IPS-11a (cell line): ENCODE results near the gene NEDD8.
A peak's percentile ranks its signal among the peaks of the same experiment; 100 is the strongest.

ENCODE experiments used
- H3K4me3 ChIP-seq: one replicate; pipeline ENCODE4 v1.5.1; 2013; ENCODE audit warnings: low read depth, low read length, control low read depth

NEDD8 gene

DNA sequence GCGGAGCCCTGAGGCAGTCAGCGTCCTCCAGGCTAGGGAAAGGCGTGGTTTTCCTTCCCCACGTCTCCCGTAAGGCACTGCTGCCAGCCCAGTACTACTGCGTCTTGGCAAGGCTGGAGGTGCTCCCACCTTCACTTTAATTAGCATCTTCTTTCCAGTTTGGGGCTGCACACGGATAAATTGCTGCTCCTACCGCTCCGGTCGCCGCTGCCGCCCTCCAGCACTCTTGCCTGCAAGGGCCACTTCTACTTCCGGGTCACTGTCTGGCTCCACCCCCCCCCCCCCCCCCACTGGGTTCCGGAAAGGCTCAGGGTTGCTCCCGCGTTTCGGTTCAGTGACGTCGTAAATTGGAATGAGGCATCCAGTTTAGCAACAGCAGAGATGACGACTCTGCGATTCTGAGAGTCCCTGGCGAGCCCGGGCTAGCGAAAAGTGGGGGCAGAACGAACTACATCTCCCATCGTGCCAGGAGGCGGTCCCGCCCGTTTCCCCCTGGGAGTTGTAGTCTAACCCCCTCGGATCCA, at the start of gene NEDD8:
NEDD8 (minus strand) TSS at position 247 of the 524 bp plus-strand sequence; CDS start at position 147, 100 bp downstream.
- H3K4me3 ChIP-seq: peak within 1 kb of the TSS; percentile 97

DNA sequence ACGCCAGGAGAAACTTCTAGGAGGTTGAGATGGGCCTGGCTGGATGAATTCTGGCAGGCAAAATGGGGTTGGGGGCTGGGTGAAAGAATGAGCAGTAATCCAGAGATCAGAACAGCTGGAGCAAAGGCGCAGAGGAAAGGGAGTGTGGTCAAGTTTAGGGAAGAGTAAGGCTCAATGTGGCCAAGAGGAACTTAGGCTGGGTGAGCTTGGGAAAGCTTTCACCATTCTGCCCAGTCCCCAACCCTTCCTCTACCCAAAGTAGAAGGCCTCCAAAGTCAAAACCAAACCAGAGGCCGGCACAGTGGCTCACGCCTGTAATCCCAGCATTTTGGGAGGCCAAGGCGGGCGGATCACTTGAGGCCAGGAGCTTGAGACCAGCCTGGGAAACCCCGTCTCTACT, 49.5 kb upstream of the NEDD8 start:
- no peak overlapping the region for H3K4me3 ChIP-seq

DNA sequence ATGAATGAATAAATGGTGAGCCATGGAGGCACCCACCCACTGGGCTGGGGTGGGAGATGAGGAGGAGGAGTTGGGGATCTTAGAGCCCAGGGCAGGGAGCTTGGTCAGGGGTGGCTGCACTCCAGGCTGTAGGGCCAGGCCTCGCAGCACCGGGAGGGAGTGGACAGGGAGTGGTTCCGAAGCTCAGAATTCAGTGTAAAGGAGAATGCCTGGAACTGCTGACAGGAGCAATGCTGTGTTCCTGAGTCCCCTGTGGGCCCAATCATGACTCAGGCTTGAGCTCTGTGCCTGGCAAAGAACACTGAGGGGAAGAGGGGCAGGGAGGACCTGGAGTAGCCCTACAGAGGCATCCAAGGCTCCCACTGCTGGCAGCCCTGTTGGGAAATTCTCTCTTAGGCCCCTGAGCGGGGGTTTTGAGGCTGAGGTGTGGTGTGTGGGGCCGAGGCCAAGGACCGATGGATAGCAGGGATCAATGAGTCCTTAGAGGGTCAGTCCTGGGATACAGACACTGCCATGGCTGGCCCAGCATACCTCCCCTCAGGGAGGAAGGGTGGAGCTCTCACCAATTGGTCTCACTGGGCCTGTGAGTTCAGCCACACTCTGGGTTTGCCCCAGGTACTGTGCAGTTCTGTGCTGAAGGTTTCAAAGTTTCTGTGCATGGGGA, 48.8 kb upstream of the NEDD8 start:
- no peak overlapping the region for H3K4me3 ChIP-seq

DNA sequence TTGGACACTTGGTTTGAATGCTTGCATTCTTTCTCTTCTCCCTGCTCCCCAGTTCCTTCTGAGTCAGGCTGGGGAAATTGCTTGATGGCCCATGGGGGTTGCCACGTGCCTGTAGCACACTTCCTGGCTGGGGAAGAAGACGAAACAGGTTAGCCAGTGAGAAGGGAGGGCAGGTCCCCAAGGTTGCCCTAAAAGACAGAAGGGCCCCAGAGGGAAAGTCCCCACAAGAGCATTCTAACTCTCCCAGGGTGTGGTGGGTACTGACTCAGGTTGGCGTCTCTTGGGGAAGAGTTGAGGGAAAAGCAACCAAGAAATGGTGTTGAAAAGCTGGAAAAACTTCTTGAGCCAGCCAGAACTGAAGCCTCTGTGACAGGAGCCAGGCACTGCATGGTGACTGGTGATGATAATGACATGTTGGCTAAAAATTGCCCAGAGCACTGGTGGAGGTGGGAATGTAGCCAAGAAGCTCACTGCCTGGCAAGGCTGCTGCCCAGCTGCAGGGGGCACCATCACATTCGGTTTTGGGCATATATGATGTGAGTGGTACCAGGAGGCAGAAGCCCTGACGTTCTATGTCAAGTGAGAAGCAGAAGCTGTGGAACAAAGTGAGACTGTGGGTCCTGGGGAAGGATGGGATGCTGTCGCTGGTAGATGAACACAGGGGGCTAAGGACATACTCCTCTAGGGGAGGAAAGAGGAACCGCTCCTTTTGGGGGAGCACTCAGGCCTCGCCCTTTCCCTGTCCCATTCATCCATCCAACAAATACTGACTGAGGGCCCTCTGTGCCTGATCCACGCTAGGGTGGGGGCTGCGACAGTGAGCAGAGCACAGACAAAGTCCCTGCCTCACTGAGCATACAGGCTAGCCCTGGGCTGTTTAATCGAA, 47.4 kb upstream of the NEDD8 start:
- H3K4me3 ChIP-seq: no peak overlapping the region

DNA sequence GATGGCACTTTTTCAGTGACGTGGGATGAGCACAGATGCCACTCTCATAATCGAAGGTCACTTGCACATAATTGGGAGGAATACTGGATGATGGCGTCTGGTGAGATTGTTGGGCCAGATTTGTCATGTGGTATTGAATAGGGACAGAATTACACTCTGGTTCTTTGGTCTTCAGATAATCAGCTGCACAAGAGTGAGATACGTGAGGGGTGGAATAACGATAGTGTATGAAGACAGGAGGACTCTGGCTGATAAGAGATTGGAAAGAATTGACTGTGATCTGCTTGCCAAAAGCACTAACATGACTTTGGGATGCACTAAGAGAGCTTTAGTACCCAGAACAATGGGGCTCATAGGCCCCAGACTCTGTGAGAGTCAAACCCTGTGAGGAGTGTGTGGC, 46.3 kb upstream of the NEDD8 start:
- H3K4me3 ChIP-seq: no peak overlapping the region

DNA sequence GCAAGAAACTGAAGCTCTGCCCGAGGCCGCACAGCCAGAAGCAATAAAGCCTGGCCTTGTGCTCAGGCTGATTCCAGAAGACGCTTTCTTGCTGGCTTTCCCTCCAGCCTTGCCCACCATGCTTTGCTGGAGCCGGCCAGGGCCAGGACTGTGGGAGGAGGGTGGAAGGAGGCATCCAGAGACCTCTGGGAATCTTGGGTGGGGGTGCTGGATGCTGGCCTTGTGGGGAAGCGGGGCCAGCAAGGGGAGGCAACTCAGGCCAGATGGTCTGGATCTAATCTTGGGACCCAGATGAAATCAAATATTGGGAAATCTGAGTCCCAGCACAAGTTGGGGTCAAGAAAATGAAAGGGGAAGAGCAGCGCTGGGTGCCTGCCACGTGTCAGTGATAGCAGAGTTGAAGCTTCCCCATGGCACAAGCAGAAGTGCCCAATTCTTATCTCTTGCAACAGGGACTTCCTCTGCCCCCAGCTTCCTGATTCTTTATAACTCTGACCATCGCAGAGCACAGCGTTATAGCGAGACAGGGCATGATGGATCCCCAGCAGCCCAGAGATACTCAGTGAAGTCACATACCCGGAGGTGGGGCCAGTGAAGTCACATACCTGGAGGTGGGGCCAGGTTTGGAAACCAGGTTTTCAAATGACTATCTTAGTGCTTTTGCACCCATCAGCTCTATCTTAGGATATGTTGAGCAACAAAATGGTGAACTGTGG, 45.6 kb upstream of the NEDD8 start:
- H3K4me3 ChIP-seq: no peak overlapping the region

DNA sequence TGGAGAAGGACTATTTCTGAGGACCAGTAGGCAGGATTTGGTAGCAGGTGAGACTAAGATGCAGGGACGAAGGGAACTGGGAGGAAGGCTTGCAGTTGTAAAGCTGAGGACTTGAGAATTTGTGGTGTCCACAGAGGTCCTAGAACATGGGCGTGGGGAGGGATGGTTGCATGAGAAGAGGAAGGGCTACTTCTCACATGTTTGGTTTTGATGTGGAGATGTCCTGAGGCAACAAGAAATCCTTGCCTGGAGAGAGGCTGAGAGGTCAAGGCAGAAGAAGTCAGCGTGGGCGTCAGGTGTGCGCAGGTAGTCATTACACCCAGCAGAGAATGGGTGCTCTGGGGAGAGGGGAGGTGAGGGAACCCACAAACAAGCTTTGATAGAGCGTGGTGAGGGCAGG, 44.9 kb upstream of the NEDD8 start:
- no peak overlapping the region for H3K4me3 ChIP-seq

DNA sequence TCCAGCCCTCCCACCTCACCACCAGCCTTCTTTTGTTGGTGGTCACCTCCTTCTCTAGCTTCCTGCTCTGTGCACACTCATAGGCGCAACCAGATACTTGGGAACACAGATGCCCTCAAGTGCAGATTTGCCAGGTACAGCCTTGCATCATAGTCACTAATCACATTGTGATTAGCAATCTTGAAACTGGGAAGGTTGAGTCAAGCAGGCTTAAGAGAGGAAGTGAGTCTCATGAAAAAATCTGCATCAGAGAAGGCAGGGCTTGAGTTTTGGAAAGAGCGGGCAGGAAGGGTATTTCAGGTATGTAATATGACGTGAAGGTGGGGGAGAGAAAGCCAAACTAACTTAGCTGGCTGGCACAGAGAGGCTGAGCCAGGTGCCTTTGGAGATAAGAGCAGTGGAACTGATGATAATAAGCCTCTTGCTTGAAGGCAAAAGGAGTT, 42.0 kb upstream of the NEDD8 start:
- no peak overlapping the region for H3K4me3 ChIP-seq

DNA sequence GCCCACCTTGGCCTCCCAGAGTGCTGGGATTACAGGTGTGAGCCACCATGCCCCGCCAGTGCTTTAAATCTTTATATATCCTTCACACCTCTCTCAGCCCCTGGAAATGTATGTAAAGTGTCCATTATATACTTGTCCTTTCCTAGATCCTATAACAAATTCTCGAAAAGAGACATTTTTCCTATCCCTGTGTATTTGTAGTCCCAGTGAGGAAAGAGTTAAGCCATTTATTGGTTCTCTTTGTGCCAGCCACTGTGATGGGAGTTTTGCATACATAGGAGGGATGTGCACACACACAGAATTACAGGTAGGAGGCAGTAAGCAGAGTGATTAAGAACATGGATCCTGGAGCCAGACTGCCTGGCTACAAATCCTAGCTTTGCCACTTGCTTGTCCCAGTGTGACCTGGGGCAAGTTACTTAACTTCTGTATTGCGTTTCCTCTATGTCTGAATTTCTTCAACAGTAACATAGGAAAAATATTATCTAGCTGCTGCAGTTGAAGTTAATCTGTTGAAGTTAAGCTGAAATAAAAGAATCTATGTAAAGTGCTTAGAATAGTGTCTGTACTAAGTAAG, 41.3 kb upstream of the NEDD8 start:
- H3K4me3 ChIP-seq: no peak overlapping the region

DNA sequence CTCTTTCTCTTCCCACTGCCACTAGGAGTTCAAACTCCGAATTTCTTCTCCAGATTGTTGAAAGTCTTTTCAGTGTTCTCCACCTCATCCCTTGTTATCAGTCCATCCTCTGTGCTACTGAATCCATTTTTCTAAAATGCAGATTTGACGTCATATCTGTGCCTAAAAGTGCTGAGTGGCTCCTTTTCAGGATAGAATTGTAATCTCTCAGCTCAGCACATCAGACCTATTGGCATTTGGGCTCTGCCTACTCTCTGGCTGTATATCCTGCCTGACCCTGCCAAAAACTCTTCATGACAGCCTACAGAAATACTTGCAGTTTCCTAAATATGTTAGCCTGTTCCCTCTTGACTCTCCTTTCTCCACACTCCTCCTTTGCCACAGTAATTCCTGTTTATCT, 40.3 kb upstream of the NEDD8 start:
- H3K4me3 ChIP-seq: no peak overlapping the region

DNA sequence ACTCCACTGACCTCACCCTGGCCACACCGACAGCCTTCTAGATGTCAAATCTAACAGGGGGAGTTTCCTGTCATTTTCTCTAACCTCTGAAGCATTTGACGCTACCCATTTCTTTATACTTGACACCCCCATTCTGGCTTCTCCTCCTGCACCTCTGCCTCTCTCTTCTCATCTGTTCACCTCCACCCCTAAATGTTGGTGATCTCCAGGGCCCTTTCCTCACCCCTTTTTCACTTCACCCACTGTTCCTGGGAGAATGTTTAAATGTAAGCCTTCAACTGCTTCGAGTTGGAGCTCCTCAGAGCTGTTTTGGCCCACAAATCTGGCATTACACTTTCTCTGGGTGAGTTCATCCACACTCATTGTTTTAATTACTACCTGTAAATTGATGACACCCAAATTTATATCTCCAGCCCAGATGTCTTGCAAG, 39.7 kb upstream of the NEDD8 start:
- peak overlapping the region; percentile 84 for H3K4me3 ChIP-seq

DNA sequence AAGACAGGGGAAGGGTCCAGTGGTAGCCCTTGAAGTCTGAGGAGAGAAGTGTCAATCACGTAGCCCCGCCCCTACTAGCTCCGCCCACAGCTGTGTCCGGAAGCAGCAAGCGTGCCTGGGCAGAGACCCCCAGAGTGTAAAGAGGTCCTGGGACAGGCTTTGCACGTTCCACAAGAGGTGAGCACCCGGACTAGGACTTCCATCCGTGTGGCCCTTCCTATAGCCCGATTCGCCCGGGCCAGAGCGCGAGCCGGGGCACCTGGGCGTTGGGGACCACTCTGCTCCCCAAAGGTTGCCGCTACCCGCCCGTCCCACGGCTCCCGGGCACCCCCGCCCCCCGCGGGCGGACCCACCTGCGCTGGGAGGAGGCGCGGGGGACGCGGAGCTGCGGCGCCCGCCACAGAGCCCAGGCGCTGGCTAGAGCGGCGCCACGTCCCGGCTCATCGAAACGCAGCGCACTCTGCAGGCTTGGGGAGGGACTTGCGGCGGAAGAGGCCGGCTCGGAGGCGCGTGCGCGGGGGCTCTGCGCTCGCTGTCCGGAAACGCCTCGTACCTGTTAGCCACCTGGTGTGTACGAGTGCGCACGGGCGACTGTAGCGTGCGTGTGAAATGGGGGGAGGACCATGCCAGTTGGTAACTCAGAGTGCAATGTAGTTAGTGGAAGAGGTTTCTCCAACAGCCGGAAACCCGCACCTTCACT, 39.1 kb upstream of the NEDD8 start, which contains the start of gene RABGGTA:
RABGGTA (minus strand) TSS at position 464 of the 700 bp plus-strand sequence. CDS start 482 bp downstream, outside the sequence.
- H3K4me3 ChIP-seq: peak within 1 kb of the TSS; percentile 84

DNA sequence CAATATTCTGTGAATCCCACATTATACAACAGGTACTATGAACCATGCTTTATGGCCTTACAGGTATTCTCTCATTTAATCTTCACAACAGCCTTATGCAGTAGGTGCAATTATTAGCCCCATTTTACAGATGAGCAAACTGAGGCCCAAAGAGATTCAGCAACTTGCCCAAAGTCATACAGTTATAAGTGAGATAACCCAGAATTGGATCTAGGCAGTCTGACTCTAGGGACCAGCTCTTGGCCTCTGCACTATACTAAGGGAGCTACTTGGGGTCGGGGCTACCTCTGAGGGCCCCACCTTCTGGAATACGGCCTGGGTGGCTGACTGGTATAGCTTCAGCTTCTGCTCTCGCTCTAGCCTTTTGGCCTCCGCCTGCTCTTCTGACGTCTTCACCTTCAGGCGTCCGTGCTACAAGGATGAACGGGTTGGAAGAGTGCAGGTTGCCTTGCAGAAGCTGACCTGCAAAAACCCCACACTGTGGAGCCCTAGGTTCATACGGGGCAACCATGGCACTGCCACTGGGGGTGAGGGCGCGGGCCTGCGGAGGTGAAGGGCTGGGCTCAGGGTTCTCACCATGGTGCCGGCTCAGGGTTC, 38.5 kb upstream of the NEDD8 start:
- peak overlapping the region; percentile 84 for H3K4me3 ChIP-seq

DNA sequence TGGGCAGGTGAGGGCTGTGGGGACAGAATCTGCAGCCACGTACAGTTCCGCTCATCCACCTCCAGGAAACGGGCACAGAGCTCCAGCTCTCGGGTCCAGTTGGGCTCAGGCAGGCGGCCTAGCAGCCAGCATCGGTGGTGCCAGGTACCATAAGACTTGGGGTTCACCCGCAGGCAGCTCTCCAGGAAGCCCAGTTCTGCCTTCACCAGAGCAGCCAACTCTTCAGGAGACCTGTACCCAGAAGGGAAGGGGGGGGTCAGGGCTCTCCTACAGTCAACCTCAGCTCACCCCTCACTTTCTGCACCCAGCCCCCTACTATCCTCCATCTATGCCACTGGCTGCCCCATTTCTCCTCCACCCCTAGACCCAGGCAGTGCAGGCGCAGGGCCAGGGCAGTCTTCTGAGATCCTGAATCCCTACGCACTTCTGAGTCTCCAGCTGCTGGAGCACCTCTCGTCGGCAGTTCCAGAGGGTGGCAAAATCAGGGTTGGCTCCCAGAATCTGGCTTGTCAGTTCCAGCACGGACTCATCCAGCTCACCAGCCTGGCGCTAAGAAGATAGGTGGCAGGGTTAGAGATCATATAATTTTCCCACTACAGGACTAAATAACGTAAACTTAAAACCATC, 37.9 kb upstream of the NEDD8 start:
- H3K4me3 ChIP-seq: no peak overlapping the region

DNA sequence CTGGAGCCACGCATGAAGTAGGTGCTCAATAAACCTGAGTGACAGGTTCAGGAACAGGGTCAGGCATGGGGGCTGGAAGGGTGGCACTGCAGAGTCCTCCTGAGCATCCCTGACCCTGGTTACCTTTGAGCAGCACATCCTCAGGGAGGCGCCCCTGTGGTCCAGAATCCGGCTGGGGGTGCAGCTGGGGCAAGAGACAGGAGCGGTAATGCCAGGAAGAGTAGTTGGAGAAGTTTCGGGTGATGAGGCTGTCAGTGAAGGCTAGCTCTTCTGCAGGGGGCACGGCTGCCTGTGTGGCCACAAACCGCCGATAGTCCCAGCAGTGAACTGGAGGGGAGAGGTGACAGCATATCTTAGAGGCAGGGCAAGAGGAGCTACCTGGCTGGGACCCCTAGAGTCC, 37.2 kb upstream of the NEDD8 start:
- H3K4me3 ChIP-seq: no peak overlapping the region

DNA sequence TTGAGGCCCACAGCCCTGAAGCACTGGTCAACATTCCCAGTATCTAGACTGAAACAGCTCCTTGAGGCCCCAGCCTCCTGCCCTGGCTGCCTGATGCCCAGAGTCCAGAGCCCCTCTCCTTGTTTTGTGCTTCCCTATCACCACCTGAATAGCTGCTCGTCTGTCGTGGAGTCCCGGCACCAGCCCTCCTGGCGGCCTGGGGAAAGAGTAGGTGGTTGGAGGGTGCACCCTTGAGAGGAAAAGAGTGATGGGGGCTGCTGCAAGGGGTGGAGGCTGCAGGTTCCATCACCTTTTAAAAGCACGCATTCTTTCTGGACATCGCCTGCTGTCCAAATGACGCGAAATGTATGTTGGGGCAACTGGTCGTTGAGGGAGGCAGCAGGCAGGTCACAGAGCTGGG, 36.1 kb upstream of the NEDD8 start:
- no peak overlapping the region for H3K4me3 ChIP-seq

DNA sequence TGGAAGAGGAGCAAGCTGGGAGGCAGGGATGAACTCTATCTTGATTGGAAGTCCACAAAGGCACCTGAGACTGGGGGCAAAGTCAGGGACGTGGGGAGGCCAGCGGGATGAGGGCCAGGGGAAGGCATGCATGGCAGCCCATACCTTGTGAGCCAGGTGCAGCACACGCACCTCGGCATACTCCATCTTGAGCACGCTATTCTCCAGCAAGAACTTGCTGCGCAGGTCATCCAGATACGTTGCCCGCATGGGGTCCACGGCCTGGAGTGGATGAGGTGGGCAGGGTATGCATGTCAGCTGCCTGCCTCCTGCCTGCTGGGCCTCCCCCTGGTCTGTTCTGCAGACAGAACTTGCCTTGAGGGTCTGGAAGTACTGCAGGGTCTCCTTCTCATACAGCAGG, 35.3 kb upstream of the NEDD8 start:
- H3K4me3 ChIP-seq: no peak overlapping the region

DNA sequence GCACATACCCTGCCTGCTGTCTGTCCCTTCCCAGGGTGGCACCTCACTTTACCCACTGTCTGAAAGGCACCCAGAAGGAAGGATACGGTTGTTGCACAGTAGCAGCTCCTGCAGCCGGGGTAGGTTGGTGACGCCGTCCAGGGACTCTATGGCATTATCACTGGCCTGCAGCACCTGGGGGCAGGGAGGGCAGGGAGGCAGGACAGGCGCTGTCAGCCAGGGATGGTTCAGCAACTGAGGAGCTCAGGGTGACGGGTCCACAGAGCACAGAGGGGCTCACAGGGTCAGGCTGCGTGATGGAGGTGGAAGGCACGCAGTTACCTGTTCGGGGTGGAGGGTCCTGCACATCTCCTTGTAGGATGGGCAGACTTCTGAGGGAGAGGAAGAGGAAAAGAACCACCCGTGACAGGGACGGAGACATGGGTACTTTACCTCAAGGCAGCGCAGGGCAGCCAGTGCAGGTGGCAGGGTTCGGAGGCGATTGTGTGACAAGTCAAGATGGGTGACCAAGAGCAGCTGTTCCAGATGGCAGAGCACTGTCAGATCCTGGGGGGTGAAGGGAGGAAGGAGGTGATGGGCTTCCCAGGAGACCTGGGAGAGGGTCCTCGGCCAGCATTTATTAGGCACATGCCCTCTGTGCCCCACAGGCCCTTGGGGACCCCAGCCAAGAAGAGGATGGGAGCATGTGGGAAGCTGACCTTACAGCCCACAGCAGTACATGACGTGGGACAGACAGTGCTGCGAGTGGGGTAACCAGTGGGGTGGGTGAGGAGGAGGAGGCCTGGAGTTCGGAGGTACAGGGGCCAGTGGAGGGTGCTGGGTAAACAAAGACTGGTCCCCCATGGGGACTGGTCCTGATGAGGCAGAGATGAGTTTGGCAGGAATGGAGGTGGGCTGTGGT, 34.4 kb upstream of the NEDD8 start:
- no peak overlapping the region for H3K4me3 ChIP-seq
